ENCODE results near the gene CFDP1.

CFDP1 gene

DNA sequence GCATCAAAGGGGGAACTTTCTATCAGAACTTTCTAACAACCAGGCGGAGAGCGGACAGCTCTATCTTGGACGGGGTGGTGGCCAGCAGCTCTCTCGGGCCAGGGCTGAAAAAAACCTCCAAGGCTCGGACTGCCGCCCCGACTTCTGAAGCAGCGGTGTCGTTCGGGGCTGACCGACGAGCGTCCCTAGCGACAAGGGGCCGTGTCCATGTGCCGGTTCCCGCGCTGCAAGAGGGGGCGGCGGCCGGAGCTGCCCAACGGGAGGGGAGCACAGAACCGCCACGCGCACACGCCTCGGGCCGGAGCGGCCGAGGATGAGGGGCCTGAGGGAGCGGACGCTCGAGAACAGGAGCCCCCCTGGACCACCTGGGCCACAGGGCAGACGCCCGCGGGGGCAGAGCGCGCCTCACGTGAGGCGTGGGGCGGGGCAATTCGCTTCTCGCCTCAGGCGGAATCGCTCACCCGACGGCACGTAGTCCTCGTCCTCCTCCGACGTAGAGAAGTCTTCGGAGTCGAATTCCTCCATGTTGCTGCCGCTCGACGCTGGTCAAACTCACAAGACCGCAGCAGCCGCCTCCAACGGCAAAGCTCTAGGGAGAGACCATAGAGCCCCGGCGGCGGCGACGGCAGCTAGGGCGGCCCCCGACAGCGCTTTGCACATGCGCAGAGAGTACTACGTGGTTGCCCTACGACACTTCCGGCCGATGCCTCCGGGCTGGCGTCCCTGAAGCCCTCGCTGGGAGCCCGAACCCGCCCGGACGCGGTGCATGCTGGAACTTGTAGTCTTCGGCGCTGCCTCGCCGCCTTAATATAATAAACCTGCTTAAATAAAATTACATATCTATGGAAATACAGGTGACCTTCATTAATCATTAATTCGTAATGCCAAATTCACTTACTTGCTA is at the start of gene CFDP1:
Gene CFDP1 (minus strand): TSS at position 676 of the 904 bp plus-strand sequence. CDS start 151 bp downstream, at position 525.
- DNase-seq (ENCODE audit: low read depth), result peak; percentile 92

GRCh38 chr16:75482434-75483205 is 49.3 kb upstream of the CFDP1 start:
- no peak for DNase-seq (ENCODE audit: low read depth)

DNA sequence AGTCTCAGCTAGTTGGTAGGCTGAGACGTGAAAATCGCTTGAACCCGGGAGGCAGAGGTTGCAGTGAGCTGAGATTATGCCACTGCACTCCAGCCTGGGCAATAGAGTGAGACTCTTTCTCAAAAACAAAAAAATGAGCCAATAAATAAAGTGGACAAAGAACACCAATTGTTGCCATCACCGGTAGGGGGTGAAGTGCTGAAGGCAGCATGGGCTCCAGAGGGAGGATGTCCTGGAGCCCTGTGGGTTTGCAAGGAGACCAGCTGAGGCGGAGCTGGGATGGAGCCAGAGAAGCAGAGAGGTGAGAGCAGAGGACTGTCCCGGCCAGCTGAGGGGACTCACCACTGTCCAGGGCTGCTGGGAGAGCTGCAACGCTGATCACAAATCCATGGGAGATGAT is 48.2 kb upstream of the CFDP1 start:
- DNase-seq (ENCODE audit: low read depth), result no peak

- DNase-seq (ENCODE audit: low read depth), result no peak
These were observed 46.2 kb upstream of the CFDP1 start for GRCh38 chr16:75479421-75479990.

GRCh38 chr16:75478480-75479345 is 45.4 kb upstream of the CFDP1 start:
- no peak for DNase-seq (ENCODE audit: low read depth)

DNA sequence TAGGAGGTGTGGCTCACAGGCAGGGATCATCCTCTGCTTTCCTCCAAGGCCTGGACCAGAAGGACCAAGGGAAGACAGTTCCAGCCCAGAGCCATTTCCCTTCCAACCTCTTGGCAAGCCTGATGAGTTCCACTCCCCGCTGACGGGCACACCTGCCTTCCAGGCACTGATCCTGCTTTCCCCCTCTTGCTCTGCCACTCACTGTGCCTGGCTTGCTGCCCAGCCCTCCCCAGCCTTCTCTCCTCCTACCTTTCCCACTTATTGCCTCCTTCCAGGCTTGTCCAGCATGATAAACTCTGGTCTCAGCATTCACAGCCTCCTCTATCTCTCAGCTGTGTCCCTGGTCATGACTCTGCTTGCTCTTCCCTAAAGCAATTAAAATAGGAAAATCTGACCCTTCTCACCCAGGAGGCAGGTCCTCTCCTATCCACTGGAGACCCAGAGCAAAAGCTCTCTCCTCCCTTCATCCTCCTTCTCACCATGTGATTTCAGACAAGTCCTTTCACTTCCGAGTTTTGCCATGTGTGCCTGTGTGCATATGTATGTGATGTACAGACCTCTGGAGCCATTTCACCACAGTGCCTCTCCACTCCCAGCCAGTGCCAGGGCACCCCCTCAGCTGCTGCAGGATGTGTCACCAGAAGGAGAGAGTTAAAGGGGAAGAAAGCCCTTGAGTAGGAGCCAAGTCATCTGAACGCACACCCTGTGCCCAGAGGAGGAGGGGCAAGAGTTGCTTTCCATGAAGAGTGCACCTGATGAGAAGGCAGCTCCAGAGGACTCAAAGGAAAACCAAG is 44.6 kb upstream of the CFDP1 start:
- no peak for DNase-seq (ENCODE audit: low read depth)

GRCh38 chr16:75476817-75477216 is 43.5 kb upstream of the CFDP1 start:
- no peak for DNase-seq (ENCODE audit: low read depth)

GRCh38 chr16:75475420-75475847 is 42.1 kb upstream of the CFDP1 start:
- no peak for DNase-seq (ENCODE audit: low read depth)

GRCh38 chr16:75472908-75473877 is 39.9 kb upstream of the CFDP1 start:
- DNase-seq (ENCODE audit: low read depth), result no peak

DNA sequence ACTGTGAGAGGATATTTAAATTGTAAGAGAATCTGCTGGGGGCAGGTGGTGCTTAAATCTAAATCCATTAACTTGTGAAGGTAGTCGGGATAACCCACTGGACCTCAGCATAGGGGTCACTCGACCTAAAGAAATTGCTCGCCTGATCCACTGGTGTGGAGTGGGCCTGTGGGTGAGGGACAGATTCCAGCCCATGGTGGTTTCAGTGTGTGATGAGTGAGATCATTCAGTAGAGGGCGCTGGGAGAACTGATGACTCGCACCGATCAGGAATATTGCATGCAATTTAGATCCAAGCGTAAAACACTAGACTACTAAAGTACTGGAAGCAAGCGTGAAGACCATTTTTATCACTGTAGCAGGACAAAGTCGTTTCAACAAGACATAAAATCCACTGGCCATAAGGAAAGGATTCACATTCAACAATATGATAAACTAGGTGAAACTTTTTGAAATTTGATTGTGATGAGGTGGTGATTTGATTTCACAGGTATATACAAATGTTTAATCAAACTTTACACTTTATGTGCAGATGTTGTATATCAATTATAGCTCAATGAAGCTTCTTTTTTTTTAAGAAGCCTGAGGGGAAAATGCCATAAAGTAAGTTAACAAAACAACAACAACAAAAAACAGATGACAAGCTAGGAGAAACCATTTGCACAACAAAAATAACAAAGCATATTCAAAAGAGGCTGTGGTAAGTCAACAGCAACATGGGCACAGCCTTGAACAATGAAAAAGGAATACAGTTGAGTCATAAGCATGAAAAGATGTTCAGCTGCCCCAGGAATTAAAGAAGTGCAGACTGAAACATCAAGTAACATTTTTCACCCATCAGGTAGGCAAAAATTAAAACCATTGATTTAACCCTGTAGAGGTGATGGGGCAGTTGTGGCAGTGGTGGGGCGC is 38.7 kb upstream of the CFDP1 start:
- no peak for DNase-seq (ENCODE audit: low read depth)

DNA sequence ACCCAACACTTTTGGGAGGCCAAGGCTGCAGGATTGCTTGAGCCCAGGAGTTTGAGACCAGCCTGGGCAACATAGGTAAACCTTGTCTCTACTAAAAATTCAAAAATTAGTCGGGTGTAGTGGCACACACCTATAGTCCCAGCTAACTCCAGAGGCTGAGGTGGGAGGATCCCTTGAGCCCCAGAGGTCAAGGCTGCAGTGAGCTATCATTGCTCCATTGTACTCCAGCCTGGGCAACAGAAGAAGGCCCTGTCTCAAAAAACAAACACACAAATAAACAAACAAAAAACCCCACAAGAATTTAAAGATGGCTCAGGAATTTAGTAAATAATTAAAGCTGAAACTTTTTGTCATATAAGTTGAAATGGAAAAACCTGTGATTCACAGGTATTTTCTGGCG is 33.5 kb upstream of the CFDP1 start:
- no peak for DNase-seq (ENCODE audit: low read depth)

- DNase-seq (ENCODE audit: low read depth), result peak; percentile 99
These were observed 31.0 kb upstream of the CFDP1 start, which contains the start of gene TMEM170A for GRCh38 chr16:75464122-75464918. Gene TMEM170A (minus strand): TSS chr16:75464689. CDS start chr16:75464600, 89 bp downstream.

GRCh38 chr16:75463389-75464121 is 30.3 kb upstream of the CFDP1 start:
- peak; percentile 16 for DNase-seq (ENCODE audit: low read depth)

- DNase-seq (ENCODE audit: low read depth), result no peak
These were observed 29.5 kb upstream of the CFDP1 start for GRCh38 chr16:75462806-75463205.

GRCh38 chr16:75461575-75461974 is 28.3 kb upstream of the CFDP1 start:
- no peak for DNase-seq (ENCODE audit: low read depth)

GRCh38 chr16:75460446-75460845 is 27.1 kb upstream of the CFDP1 start:
- no peak for DNase-seq (ENCODE audit: low read depth)

- DNase-seq (ENCODE audit: low read depth), result no peak
These were observed 26.4 kb upstream of the CFDP1 start for GRCh38 chr16:75459691-75460090.

Measured in activated T-helper 1 cell treated with Interleukin-2 at 50 U/mL for 16 hours (primary cell).